Aorta (tissue), 5 donors: ENCODE results near the gene C10orf88. TPM values are rescaled to one million over a fixed set of nuclear protein-coding genes. Genes with fewer than 3 reads are reported as not detected.
"Not testable (repeated sequence)": the region's sequence is repeated elsewhere in the genome, so short reads cannot be mapped to it uniquely, and the experiment has no call there.

ENCODE experiments used
- ATAC-seq: fragments of 200-7000 bp; cut with Tn5 transposase; one replicate; pipeline ENCODE4 v1.9.1; 2022; ENCODE audit warnings: moderate library complexity; ENCODE audit not compliant: low FRiP score
- DNase-seq, 2 donors: peaks; one replicate each; pipeline ENCODE4 v3.0.0-alpha.2; 2020
- H3K27ac ChIP-seq, 2 donors: one replicate each; pipeline ENCODE4 v1.5.1; 2013; ENCODE audit warnings: low read length in 2 of 2, mild to moderate bottlenecking in 2 of 2, moderate library complexity in 2 of 2, control low read depth in 1 of 2, inconsistent platforms in 1 of 2, low read depth in 1 of 2
- H3K27me3 ChIP-seq, 2 donors: one replicate each; pipeline ENCODE4 v1.6.1; 2013; ENCODE audit warnings: control low read depth in 1 of 2, low read length in 1 of 2, mild to moderate bottlenecking in 1 of 2, moderate library complexity in 1 of 2; ENCODE audit not compliant: insufficient read depth in 2 of 2, control insufficient read depth in 1 of 2
- H3K36me3 ChIP-seq, 2 donors: one replicate each; pipeline ENCODE4 v1.6.1; 2013; ENCODE audit warnings: control low read depth in 1 of 2, low read length in 1 of 2, mild to moderate bottlenecking in 1 of 2; ENCODE audit not compliant: insufficient read depth in 2 of 2, control insufficient read depth in 1 of 2
- H3K4me1 ChIP-seq, 2 donors: one replicate each; pipeline ENCODE4 v1.6.1; 2013; ENCODE audit warnings: low read length in 2 of 2, control low read depth in 1 of 2, mild to moderate bottlenecking in 1 of 2, moderate library complexity in 1 of 2; ENCODE audit not compliant: insufficient read depth in 2 of 2, control insufficient read depth in 1 of 2
- H3K4me3 ChIP-seq, 2 donors: one replicate each; pipeline ENCODE4 v1.5.1; 2013; ENCODE audit warnings: low read length in 2 of 2, control low read depth in 1 of 2, mild to moderate bottlenecking in 1 of 2
- H3K9me3 ChIP-seq: one replicate; pipeline ENCODE4 v1.6.1; 2013; ENCODE audit warnings: mild to moderate bottlenecking, low read length; ENCODE audit not compliant: control insufficient read depth
- WGBS, 2 donors: extraction: QIAGEN DNeasy Blood & Tissue Kit; methylation state at CpG; one replicate each; pipeline ENCODE4 v1.1.7; 2013; 5-methylcytosine and 5-hydroxymethylcytosine counted together
- intact Hi-C, 2 donors: fragments of 100-400 bp; cut with DNase I; formaldehyde crosslinking; loops; one replicate each; pipeline versions ENCODE4 v1.14.2 to v1.15.0; 2022
- polyA plus RNA-seq, 2 donors: library from polyadenylated mRNA; stranded (reverse); fragments of 200-250 nt; gene quantifications; one replicate each; pipeline ENCODE4 v1.2.3, GENCODE V29; 2013
- total RNA-seq, 2 donors: library from RNA; stranded (reverse); fragmentation: NEBNext Ultra II Directional; extraction: Animal tissue kit (Norgen Biotek cat#: 25700); gene quantifications; one replicate each; pipeline ENCODE4 v1.2.1, GENCODE V29; 2021
- donor health status: healthy with polysubstance abuse.
- donor health status: Bipolar disorder and iron deficiency.
- donor health status: DM: no; HTN: no; CAD: no.
- donor health status: DM: no; HTN: no; CAD: no.
- donor health status: DM: yes; HTN: yes; CAD: no.

The C10orf88 gene
- total and polyA plus RNA-seq, 4 donors, result 3.6 to 11.7 (median 7.9) TPM

DNA sequence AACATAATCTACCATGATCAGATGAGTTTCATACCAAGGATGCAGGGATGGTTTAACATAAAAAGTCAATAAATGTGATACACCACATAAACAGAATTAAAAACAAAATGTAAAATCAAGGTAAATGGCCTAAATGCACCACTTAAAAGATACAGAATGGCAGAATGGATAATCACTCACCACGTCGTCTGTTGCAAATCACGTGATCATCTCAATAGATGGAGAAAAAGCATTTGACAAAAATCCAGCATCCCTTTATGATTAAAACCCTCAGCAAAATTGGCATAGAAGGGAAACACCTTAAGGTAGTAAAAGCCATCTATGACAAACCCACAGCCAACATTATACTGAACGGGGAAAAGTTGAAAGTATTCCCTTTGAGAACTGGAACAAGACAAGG lies 50.2 kb downstream of the C10orf88 start:
- H3K27ac ChIP-seq, intact Hi-C loops: not testable (repeated sequence)
- 76 to 80% methylated on average over 4 of the region's 4 CpGs for WGBS, 2 donors

DNA sequence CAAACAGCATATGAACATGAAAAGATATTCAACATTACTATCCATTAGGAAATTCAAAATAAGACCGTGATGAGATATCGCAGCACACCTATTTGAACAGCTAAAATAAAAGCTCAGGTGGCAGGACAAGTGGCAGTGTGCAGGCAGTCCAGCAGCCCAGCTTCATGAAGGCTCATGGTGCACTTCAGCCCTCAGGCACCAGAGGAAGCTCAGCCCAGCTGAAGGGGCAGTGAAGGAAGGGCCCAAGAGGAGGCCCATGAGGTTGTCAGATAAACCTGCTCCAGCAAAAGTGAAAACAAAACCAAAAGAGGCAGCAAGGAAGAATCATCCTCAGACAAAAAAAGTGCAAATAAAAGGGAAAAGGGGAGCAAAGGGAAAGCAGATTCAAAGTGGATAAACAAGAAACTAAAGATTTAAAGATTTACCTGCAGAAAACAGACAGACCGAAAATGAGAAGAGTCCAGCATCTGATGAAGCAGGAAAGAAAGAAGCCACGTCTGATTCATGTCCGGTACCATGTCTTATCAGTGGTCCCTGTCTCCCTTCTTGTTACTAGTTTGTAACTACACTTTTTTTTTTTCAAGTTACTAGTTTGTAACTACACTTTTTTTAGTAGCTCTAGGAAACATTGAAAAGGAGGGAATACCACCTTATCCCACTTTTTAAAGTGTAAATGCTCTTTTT lies 59.6 kb downstream of the C10orf88 start:
- Histone ChIP-seq H3K27ac (no peak overlapping the region), H3K9me3 (no peaks in the 10 kb centered on the region), H3K4me3 (no peak overlapping the region), H3K36me3 (no peaks in the 10 kb centered on the region), H3K4me1 (no peaks in the 10 kb centered on the region), H3K27me3 (no peaks in the 10 kb centered on the region)
- whole genome bisulfite sequencing, 2 donors, result 84 to 89% methylated on average over 5 of the region's 5 CpGs
- DNase-seq, result no peak
- intact Hi-C loops, result no loop called here
- ATAC-seq, result no peak

More for the DNA sequence above, 50.2 kb downstream of the C10orf88 start:
- not testable (repeated sequence) for H3K27me3 ChIP-seq, H3K36me3 ChIP-seq, ATAC-seq, H3K4me1 ChIP-seq, H3K9me3 ChIP-seq, H3K4me3 ChIP-seq, DNase-seq

DNA sequence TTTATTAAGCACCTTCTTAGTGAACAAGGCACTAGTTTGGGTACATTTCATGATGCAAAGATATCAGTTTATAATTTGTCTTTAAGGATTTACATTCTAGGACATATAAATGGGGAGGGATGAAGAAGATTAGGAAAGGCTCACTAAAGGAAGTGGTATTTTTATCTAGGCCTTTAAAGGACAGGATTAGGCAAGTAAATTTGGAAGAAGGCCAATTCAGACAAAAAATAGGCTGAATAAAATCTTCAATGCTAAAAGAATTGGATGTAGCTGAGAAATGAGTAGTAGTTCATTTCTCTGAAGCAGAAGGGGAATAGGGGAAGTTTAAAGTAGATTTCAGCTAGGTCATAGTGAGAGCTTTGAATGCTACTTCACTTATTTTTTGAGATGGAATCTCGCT lies 69.9 kb downstream of the C10orf88 start:
- Histone ChIP-seq H3K4me3 (no peak overlapping the region), H3K27me3 (no peaks in the 10 kb centered on the region), H3K27ac (no peak overlapping the region), H3K36me3 (no peaks in the 10 kb centered on the region), H3K4me1 (peaks cover 0 to 2% of the 10 kb centered on the region in 2 donors), H3K9me3 (no peaks in the 10 kb centered on the region)
- WGBS, 2 donors, result 92 to 100% methylated on average over 1 of the region's 1 CpG
- intact Hi-C loops, result no loop called here
- no peak for ATAC-seq
- no peak for DNase-seq

DNA sequence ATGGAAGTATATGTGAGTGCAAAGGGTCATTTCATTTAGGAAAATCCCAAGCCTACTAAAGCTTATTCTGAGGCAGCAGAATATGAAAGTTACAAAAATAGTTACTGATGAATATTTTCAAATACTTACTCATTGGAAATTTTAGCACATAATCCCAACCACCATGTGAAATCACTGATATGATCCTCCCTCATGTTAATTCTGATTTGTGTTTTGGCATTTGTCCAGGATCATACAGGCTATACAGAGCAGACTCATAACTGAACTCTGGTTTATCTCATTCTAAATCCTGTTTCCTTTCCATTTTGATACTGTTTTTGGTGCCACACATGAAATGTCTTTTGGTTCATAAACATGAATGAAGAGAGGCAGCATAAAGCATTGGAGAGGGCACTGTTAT lies 71.3 kb downstream of the C10orf88 start:
- ATAC-seq (no peak), DNase-seq (no peak)
- H3K36me3 ChIP-seq, result no peaks in the 10 kb centered on the region
- no peaks in the 10 kb centered on the region for H3K27me3 ChIP-seq
- no peak overlapping the region for H3K4me3 ChIP-seq
- intact Hi-C loops, result no loop called here
- no peaks in the 10 kb centered on the region for H3K9me3 ChIP-seq
- H3K4me1 ChIP-seq, result peaks cover 0 to 2% of the 10 kb centered on the region in 2 donors
- H3K27ac ChIP-seq, result no peak overlapping the region

Other genes starting within 250 kb of the C10orf88 start
- 1 to 10 TPM in 1 of 2 donors, under 1 TPM in 1; 0.58 to 1.1 TPM for gene CUZD1, start 108.4 kb downstream of the C10orf88 start, total RNA-seq
- 1 to 10 TPM; 1.5 to 3.3 TPM for gene CUZD1, start 108.4 kb downstream of the C10orf88 start, polyA plus RNA-seq
- 1 to 10 TPM; 1.2 to 3.9 TPM for gene FAM24B, start 74.6 kb downstream of the C10orf88 start, total RNA-seq
- 1 to 10 TPM; 1.1 to 2.1 TPM for gene FAM24B, start 74.6 kb downstream of the C10orf88 start, polyA plus RNA-seq
- not detected for gene FAM24A, start 43.6 kb downstream of the C10orf88 start, total RNA-seq
- not detected for gene FAM24A, start 43.6 kb downstream of the C10orf88 start, polyA plus RNA-seq
- 1 to 10 TPM; 1.6 to 2.0 TPM for gene PSTK, start 26.2 kb upstream of the C10orf88 start, total RNA-seq
- gene PSTK, start 26.2 kb upstream of the C10orf88 start, polyA plus RNA-seq, result 1 to 10 TPM in 1 of 2 donors, under 1 TPM in 1; 0.88 to 3.8 TPM
- gene IKZF5, start 54.6 kb upstream of the C10orf88 start, total RNA-seq, result 10 to 100 TPM; 17.8 to 21.5 TPM
- 10 to 100 TPM in 1 of 2 donors, 1 to 10 TPM in 1; 6.9 to 10.4 TPM for gene IKZF5, start 54.6 kb upstream of the C10orf88 start, polyA plus RNA-seq
- gene ACADSB, start 54.8 kb upstream of the C10orf88 start, total RNA-seq, result 10 to 100 TPM; 17.9 to 25.5 TPM
- 10 to 100 TPM in 1 of 2 donors, 1 to 10 TPM in 1; 7.6 to 10.1 TPM for gene ACADSB, start 54.8 kb upstream of the C10orf88 start, polyA plus RNA-seq
- gene HMX3, start 181.7 kb upstream of the C10orf88 start, total RNA-seq, result not detected
- gene HMX3, start 181.7 kb upstream of the C10orf88 start, polyA plus RNA-seq, result not detected
- not detected for gene HMX2, start 193.9 kb upstream of the C10orf88 start, total RNA-seq
- gene HMX2, start 193.9 kb upstream of the C10orf88 start, polyA plus RNA-seq, result not detected
- gene BUB3, start 200.2 kb upstream of the C10orf88 start, total RNA-seq, result 10 to 100 TPM; 42.9 to 61.4 TPM
- 10 to 100 TPM; 40.6 to 54.0 TPM for gene BUB3, start 200.2 kb upstream of the C10orf88 start, polyA plus RNA-seq